Stimulated activated CD8-positive, alpha-beta memory T cell treated with anti-CD3 and anti-CD28 coated beads, Interleukin-4, amount 100 ng/mL, for 48 hours (primary cell): Measurements from ENCODE around the gene PRDM16.

Experiments used
- DNase-seq: peaks from one replicate; pipeline ENCODE4 v3.0.0-alpha.2; 2020

The PRDM16 gene

DNA sequence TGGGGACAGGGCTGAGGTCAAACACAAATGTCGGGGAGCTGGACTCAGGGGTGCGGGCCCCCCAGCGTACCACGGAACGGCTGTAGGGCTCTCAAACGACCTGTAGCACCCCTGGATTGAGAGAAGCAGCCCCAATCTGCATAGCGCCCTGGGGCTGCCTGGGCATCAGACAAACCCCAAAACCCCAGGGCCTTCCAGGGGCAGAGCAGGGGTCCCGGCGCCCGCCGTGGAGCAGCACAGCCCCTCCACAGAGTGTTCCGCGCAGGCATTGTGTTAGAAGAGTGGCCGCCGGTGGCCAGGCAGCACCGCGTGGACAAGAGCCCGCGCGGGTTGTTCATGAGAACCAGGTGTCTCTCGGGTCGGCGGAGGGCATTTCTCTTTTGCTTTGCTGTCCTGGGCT, 321.3 kb downstream of the PRDM16 start:
- DNase-seq = no peak

DNA sequence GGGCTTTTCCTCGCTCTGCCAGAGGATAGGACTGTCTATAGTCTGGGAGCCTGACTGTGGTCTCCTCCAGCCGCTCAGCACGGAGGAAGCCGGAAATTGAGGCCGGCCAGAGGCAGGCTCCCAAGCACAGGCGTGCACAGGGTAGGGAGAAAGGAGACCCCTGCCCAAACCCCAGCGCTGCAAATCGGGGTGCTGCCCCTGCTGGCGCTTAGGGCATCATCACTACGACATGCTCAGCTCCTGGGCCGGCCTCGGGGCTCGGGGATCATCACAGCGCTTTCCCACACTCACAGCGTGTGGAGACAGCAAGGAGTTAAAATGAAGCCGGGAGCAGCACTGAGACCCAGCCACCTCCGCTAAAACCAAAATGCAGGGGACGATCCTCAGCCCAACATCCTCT, 322.7 kb downstream of the PRDM16 start:
- DNase-seq = no peak

DNA sequence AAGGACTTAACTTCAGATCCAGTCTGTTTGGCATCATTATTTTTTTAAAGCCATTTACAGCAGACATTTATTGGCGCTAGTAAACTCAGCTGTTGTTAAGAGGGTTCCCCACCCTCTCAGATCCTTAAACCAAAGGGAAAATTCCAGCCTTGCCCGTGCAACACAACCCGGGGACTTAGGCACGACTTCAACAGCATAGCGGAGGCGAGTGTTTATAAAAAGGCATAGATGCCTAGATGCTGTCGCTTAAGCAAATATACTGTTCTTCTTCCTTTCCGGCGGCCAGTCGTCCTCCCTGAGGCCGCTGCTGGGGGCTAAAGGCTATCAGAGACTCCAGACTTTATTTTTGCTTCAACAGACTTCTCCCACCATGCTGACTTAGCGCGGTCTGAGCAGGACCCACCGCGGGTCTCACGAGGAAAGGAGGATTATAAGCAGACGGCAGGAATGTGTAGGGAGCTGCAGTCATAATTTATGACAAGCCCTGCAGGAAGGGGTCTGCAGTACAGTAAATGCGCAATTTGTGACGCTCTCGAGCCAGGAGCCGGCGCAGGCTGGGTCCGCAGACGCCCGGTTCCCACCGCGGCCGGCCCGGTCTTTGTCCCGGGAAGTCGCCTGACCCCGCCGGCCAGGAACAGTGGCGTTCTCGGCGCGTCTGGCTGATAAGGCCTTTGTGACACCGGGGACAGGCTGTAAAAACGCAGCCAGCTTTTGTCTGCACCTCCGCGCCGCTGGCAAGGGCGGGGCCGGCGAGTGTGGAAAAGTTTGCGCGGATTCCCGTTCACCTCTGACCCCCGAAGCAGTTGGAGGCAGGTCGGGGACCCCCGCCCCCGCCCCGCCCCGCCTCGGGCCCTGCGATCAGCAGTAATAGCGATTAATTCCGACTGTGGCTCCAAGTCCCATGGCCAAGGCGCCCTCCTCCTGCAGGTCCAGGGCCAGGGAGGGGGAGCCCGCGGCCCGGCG, 324.3 kb downstream of the PRDM16 start:
- no peak for DNase-seq

DNA sequence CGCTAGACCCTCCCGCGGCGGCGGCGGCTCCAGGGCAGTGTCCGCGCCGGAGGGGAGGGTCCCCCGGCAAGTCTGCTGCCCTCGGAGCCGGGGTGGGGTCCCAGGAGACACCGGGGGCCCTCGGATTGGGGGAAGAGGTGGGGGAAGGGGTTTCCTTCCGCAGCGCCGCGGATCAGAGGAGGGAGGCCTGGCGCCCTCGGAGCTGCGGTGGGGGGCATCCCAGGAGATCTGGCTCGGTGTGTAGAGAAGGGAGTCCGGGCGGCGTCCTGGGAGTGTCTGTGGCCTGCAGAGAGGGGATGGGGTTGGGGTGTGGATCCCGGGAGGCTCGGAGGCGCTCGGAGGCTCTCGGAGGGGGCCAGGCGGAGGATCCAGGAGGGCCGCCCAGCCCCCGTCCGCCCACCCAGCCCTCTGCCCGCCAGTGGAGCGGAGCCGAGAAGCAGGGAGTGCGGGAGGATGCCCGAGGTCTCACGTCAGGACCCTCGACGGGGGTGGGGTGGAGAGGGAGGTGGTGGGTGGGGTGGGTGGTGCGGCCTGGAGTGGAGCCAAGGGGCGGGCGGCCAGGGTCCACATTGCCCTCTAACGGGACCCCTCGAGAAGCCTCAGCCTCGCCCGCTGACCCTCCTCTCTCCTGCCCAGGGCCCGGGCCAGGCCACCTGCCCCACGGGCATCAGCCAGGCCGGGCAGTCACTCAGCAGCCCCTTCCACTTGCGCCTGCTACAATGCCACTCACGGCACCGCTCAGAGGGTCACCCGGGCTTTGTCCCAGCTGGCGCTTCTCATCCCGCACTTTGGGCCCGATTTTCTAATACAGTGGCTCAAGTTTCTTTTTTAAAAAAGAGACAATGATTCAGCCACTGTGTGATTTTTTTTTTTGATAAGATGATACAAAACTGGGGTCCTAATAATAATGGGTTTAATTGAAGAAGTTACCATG, 325.3 kb downstream of the PRDM16 start:
- no peak for DNase-seq

DNA sequence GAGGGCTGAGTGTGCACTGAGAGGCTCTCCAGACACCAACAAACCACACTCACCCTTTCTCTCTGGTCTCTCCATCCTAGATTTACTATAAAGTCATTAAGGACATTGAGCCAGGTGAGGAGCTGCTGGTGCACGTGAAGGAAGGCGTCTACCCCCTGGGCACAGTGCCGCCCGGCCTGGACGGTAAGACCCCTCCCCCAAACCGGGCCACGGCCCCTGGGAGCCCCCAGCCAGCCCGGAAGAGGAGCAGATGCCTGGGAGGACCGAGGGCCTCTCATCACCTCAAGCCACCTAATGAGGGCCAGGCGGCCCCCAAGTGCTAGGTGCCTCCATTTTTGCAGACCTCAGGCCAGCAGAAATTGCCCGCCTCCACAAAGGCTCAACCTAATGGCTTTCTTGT, 327.4 kb downstream of the PRDM16 start:
- no peak for DNase-seq

DNA sequence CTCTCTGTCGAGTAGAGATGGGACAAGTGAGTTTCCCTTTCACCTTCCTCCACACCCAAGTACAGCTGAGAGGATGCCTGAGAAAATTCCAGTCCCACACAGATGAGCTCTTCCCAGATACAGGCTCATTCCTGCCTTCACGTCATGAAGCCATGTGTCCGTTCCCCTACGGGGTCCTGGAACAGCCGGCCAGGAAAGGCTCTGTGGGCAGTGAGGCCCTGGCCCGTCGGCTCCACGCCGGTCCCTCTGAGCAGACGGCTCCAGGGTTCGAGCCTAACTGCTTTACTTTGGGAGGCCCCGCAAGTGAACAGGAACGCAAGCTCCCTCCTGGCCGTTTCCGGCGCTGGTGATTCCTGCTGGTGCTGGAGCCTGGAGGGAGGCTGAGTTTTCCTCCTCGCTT, 328.3 kb downstream of the PRDM16 start:
- DNase-seq = no peak

DNA sequence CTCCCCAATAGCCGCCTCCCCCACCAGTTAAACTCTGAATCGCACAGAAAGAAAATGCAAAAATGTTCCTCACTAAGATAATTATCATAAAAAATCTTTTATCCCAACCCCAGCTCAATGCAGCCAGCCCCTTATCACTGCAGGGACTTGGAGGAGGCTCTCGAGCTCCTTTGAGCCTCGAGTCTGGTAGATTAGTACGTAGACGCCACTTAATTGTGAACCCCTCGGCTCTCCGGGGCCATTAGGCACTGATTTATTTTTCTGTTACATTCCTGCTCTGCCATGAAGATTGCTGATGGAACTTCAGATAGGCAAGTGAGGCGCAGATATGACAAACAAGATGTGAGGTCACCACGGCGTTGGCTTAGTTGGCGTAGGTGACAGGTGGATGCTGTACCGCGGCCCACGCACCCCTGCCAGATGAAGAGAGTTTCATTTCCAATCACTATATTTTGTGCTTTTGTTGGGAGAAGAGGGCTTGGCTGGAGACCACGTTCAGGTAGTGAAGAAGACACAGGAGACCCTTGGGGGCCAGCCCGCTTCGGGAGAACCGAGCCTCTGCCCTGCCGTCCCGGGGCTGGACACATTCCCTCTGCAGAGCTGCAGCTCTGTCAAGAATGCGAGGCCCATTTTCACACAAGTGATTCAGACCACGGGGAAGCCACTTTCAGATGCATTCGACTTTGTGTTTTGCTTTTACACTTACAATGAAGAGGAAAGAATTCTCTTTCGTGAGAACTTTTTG, 329.6 kb downstream of the PRDM16 start:
- DNase-seq = no peak

DNA sequence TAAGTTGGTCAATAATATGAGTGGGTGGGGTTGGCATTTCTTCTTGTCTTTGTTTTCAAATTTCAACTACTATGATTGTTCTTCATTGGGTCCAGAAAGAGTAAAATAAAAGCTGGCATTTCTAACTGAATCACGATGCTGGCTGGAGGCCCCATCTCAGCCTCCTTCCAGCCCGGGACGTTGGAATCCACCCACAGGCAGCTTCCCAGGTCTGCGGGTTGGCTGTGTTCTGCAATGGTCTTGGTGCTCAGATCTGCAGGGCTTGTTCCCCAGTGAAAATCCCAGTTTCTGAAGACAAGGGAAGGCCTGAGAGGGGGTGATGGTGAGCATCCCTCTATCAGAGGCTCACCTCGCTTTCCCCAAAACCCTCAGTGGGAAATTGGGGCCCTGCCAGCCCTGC, 330.7 kb downstream of the PRDM16 start:
- no peak for DNase-seq

DNA sequence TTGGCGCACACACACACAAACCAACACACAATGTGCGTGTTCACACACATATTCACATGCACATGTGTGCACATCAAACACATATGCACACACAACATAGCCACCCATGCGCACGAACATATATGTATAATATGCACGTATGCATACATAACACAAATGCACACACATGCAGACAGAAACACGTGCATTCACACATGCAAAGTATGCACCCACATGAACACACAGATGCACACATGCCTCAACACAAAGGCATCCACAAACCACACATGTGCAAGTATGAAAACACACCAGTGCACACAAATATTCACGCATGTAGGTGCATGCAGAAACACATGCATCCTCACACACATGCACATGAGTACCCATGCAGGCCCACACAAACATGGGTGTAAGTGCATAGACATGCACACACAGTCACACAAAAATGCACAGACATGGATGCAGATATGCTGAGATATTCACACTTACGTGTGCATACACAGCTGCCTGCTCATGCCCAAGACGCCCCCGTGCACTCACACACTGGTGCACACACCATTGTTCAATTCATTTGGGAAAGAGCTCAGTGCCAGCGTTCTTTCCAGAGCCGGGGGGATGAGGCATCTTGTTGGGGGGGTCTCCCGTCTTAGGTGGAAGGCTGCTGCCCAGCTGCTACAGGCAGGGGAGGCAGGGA, 332.7 kb downstream of the PRDM16 start:
- DNase-seq = no peak

DNA sequence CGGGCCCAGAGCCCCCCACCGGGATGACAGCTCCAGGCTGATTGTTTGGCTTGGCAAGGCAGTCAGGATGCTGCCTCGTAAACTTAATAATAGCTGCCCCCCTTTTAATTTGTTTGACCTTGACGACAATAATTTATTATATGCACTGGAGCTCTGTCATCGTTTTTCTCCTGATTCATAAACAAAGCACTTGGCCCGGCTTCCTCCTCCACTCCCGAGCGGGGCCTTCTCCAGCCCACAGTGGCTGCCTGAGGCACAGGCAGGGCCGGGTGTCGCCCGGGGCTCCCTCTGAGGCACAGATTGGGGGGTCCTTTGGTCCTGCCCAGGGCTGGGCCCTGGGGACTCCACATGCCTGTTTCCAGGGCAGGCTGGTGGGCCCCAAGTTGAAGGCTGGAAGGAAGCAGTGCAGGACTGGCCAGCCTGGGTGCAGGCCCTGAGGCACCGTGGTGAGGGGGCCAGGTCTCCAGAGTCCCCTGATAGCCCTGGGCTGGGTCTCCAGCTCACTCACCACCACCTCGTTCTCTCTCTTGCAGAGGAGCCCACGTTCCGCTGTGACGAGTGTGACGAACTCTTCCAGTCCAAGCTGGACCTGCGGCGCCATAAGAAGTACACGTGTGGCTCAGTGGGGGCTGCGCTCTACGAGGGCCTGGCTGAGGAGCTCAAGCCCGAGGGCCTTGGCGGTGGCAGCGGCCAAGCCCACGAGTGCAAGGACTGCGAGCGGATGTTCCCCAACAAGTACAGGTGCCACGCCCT, 333.4 kb downstream of the PRDM16 start:
- DNase-seq = no peak

DNA sequence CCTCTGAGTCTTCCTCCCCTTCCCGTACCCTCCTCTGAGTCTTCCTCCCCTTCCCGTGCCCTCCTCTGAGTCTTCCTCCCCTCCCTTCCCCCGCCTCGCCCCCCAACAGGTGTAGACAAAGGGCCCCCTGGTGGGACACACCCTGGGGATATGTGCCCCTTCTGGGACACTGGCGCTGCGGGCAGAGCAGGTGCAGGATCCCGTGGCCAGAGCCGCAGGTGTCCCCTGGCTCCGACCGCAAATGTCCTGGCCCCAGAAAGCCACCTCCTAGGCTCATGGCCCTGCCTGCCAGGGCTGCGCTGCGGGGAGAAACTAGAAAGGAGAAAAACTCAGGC, 334.0 kb downstream of the PRDM16 start:
- DNase-seq = no peak

DNA sequence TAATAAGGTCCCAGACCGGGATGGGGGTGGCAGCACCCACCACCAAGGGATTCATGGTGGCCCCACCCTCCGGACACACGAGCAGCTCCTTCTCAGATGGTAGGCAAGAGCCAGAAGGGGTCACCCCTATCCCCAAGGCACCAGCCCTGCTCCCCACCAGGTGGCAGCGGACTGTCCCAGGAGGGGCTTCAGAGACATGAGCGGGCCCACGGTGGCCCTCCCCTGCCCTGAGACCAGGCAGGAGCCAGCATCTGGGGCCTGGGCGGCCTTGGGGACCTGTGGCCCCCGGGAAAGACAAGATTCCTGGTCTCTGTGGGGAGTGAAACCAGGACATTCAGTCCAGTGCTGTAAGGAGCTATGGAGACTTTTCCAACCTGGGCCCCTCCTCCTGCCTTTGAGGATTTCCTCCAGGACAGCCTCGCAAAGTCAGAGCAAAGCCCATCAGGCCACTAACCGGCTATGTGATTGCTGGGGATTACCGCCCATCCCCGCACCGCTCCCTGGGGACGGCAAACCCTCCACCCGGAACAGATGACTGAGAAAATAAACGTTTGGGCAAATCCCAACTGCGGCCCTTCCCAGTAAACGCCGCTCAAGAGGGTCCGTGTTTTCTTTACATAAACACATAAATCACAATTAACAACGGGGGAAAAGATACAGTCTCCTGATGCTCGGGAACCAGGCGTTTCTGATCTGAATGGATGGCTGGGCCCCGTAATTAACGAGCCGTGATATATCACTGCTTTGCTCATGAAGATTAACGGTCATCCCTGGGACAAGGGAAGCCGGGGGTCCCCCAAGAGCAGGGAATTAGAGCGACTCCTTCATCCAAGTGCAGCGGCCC, 334.6 kb downstream of the PRDM16 start:
- DNase-seq = no peak

DNA sequence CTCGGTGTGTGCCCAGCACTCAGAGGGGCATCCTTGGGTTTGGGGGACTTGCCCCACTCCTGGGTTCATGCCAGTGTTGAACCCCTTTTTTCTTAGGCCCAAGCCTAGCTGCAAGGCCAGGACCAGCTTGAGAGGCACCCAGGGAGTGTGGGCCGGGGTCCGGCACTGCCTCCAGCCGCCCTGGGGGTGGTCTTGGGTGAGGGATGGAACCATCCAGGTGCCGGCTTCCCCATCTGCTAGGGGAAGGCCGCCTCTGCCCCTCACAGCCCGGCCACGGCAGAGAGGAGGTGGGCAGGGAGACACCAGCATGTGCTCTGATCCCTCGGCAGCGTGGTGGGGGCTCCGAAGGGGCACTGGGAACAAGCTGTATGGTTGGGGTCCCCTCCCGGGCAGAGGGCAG, 335.3 kb downstream of the PRDM16 start:
- DNase-seq = no peak

DNA sequence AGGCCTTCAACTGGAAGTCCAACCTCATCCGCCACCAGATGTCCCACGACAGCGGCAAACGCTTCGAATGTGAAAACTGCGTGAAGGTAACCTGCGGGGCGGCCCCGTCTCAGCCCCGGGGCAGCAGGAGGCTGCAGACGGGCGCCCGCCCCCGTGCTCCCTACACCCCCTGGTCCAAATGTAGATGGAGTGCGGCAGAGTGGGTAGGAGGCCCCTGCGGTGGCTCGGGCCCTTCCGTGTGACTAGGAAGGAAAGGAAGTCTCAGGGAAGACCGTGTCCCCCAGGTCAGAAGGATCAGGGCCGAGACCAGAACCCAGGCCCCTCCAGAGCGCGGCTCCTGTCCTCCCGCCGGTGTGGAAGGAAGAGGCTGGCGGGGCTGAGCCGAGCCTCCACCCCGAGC, 335.8 kb downstream of the PRDM16 start:
- DNase-seq = no peak

DNA sequence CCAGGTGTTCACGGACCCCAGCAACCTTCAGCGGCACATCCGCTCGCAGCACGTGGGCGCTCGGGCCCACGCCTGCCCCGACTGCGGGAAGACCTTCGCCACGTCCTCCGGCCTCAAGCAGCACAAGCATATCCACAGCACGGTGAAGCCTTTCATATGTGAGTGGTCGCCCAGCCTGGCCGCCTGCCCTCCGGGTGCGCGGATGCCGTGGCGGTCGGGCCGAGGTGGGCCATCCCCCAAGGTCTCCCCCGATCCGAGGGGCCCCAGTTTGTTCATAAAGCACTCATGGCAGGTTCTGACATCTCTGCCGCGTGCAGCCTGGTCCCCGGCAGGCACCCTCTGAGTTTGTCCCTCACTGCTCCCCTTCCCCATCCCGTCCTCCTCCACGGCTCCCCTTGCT, 336.5 kb downstream of the PRDM16 start:
- DNase-seq = no peak

DNA sequence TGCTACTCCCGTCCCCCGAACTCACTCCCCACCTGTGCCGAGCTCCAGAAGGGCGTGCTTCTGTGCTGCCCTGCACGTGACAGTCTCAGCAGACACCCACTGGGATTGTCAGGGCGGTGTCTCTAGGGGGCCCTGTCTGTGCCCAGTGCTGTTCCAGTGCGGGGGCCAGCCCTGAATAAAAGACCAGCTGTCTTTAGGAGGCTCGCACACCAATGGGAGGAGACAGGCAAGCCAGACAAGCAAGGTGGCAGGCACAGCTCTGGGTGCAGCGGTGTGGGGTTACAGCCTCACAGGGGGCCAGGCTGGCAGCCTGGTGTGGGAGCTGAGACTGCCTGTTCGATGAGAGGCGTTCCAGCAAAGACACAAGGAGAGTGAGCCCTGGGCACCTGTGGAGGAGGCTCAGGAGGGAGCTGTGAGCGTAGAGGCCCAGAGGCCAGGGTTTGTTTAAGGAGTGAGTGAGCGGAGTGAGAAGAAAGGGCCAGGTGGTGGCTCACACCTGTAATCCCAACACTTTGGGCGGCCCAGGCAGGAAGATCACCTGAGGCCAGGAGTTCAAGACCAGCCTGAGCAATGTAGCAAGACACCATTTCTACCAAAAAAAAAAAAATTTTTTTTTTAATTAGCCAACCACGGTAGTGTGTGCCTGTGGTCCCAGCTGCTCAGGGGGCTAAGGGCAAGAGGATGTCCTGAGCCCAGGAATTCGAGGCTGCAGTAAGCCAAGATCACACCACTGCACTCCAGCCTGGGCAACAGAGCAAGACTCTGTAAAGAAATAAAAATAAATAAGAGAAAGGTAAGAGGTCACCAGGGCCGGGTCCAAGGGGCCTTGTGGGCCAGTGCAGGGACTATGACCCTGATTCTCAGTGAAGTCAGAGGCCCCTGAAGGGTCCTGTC, 337.2 kb downstream of the PRDM16 start:
- no peak for DNase-seq

DNA sequence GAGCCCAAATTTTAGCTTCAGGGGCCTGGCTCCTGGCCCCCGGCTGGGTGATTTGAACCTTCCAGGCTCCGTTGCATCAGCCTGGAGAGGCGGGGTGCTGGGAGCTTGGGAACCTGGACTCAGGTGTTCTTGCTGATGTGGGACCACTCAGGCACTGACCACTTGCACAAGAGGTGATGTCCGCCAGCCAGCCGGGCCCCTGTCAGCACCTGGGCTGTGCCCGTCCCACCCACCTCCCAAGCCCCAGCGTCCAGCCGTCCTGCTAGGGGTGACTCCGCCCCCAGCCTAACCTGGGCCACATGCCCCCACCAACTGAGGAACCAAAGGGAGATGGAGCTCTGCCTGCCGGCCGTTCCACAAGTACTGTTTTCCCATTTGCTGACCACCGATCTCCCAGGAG, 338.0 kb downstream of the PRDM16 start:
- no peak for DNase-seq

DNA sequence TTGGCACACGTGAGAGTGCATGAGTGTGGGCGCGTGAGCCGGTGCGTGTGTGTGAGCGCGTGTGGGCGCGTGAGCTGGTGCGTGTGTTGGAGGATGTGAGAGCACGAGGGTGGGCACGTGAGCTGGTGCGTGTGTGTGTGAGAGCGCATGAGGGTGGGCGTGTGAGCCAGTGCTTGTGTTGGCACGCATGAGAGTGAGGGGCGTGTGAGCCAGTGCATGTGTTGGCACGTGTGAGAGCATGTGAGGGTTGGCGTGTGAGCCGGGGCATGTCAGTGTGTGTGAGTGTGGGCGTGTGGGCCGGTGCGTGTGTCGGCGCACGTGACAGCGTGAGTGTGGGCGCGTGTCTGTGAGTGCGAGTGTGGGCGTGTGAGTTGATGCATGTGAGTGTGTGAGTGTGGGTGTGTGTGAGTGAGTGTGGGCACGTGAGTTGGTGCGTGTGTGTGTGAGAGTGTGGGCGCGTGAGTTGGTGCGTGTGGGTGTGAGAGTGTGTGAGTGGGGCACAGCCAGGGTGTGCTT, 339.8 kb downstream of the PRDM16 start:
- DNase-seq = no peak

DNA sequence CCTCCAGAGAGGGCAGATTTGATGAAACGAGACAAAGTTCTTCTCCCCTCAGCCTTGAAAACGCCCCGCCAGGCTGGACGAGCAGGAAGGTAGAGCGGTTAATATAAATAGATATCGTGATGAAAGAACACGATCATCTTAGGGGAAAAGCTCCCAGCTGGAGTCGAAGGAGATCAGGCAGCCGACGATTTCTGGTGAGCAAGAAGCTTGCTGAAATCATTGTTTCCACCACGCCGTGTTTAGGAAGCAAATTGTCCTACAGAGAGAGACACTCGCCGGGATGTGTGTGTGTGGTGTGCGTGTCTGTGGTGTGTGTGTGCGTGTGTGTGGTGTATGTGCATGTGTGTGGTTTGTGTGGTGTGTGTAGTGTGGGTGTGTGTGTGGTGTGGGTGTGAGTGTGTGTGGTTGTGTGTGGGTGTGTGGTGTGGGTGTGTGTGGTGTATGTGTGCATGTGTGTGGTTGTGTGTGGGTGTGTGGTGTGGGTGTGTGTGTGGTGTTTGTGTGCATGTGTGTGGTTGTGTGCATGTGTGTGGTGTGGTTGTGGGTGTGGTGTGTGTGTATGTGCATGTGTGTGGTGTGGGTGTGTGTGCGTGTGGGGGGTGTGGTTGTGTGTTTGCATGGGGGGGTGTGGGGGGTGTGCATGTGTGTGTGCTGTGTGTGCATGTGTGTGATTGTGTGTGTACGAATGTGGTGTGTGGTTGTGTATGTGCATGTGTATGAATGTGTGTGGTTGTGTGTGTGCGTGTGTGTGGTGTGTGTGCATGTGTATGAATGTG, 340.6 kb downstream of the PRDM16 start:
- DNase-seq = no peak
